Naive thymus-derived CD8-positive, alpha-beta T cell (primary cell): ENCODE data around the gene RNPEPL1. TPM values are rescaled to one million over a fixed set of nuclear protein-coding genes. Genes with fewer than 3 reads are reported as not detected.
A peak's percentile ranks its signal among the peaks of the same experiment; 100 is the strongest.
"Not testable (repeated sequence)": the region's sequence is repeated elsewhere in the genome, so short reads cannot be mapped to it uniquely, and the experiment has no call there.

Experiments used
- ATAC-seq, 2 donors: fragments of 150-1000 bp; cut with Tn5 transposase in 1 of 2; sonication (Bioruptor Pico), chemical (Tn5 transposase) in 1 of 2; 1 replicate in 1 of 2; 2 replicates in 1 of 2; pipeline ENCODE4 v1.10.0; 2021; ENCODE audit warnings: mild to moderate bottlenecking in 2 of 2, moderate library complexity in 2 of 2
- POLR2A ChIA-PET: fragments of 350-600 bp; sonication (Branson Sonifier 250); formaldehyde crosslinking; loops from one replicate; lab custom pipeline; 2021; ENCODE audit warnings: antibody characterized with exemption; lab: Charles Lee
- DNase-seq, 10 donors: peaks; one replicate each; pipeline versions ENCODE4 v3.0.0 to v3.0.0-alpha.2; 2020 to 2022
- H3K27ac Mint-ChIP-seq, 10 donors: one replicate each; pipeline ENCODE4 v1.8.0; 2020 to 2022; ENCODE audit warnings: mild to moderate bottlenecking in 10 of 10, mixed read lengths in 10 of 10, moderate library complexity in 4 of 10, inconsistent platforms in 1 of 10
- H3K27me3 Mint-ChIP-seq, 5 donors: one replicate each; pipeline ENCODE4 v1.8.0; 2021 to 2022; ENCODE audit warnings: mixed read lengths in 5 of 5
- H3K36me3 Mint-ChIP-seq, 3 donors: one replicate each; pipeline ENCODE4 v1.8.0; 2020 to 2022; ENCODE audit warnings: mixed read lengths in 3 of 3, mild to moderate bottlenecking in 2 of 3, inconsistent platforms in 1 of 3
- H3K4me1 Mint-ChIP-seq, 4 donors: one replicate each; pipeline ENCODE4 v1.8.0; 2021 to 2022; ENCODE audit warnings: mixed read lengths in 4 of 4
- H3K4me3 Mint-ChIP-seq, 10 donors: one replicate each; pipeline ENCODE4 v1.8.0; 2020 to 2022; ENCODE audit warnings: mild to moderate bottlenecking in 10 of 10, mixed read lengths in 10 of 10, moderate library complexity in 6 of 10, inconsistent platforms in 1 of 10
- H3K9me3 Mint-ChIP-seq, 9 donors: one replicate each; pipeline ENCODE4 v1.8.0; 2020 to 2022; ENCODE audit warnings: mixed read lengths in 9 of 9, mild to moderate bottlenecking in 3 of 9, inconsistent platforms in 1 of 9, moderate library complexity in 1 of 9
- polyA plus RNA-seq, 3 donors: library from polyadenylated mRNA; unstranded; fragments of 300-500 nt; fragmentation: Illumina TruSeq; gene quantifications; one replicate each; pipeline ENCODE4 v1.2.3, GENCODE V29; 2021
- total RNA-seq, 8 experiments: library from RNA in 2 of 8; stranded (reverse) in 2 of 8; gene quantifications; one replicate each; pipeline ENCODE4 v1.2.3 and lab custom pipeline; 2021 to 2026

Gene RNPEPL1
- total and polyA plus RNA-seq, 5 experiments from 2014 or later, result 17.8 to 123 (median 67.0) TPM

- ATAC-seq (no peak), DNase-seq (peak in 1 of 10 donors; percentile 61)
- Mint-ChIP-seq H3K4me3 (no peak overlapping the region), H3K9me3 (no peaks in the 10 kb centered on the region), H3K27me3 (no peaks in the 10 kb centered on the region), H3K36me3 (peaks cover 0 to 5% (median under 1%) of the 10 kb centered on the region in 3 donors), H3K27ac (peak overlapping the region in 3 of 10 donors; percentile 29 to 74 (median 41)), H3K4me1 (peaks cover 2 to 5% (median 4%) of the 10 kb centered on the region in 4 donors)
- POLR2A ChIA-PET, result interaction anchor here (1.8 kb wide), 1 partner anchor 40 kb away, joined by 5 read pairs; no protein-coding TSS in a partner anchor
These were observed 37.8 kb downstream of the RNPEPL1 start for GRCh38 chr2:240605867-240606743.

DNA sequence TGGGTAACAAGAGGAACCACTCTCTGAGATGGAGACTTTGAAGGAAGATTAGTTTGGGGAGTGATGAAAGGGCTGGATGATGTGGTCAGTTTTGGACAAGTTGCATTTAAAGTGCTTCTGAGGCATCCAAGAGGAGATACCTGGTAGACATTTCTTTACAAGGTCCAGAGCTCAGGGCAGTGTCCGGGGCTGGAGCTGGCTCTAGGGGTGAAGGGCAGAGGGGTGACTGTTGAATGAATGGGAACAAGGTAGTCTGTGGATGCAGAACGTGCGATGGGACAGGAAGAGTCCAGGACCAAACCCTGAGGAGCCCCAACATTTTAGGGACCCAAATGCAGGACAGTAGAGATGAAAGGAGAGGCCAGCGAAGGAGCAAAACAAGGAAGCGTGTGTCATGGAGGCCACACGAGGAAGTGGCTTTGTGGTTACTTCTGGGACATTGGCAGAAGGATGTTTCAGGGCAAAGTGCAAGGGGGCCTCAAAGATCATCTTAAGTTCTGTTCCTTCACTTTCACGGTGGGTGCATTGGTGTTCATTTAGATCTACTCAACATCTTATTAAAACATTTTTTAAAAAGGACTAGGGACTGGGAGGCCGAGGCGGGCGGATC is 43.4 kb downstream of the RNPEPL1 start:
- peaks cover 0 to 12% (median 5%) of the 10 kb centered on the region in 4 donors for H3K4me1 Mint-ChIP-seq
- POLR2A ChIA-PET, result interaction anchor here (0.8 to 1.1 kb wide), 3 partner anchors 10 to 93 kb away, joined by 3 to 10 read pairs (median 3); no protein-coding TSS in a partner anchor
- ATAC-seq (no peak), DNase-seq (no peak)
- peak overlapping the region in 9 of 10 donors; percentile 26 to 88 (median 71) for H3K27ac Mint-ChIP-seq
- peaks cover 0 to 11% (median 10%) of the 10 kb centered on the region in 3 donors for H3K36me3 Mint-ChIP-seq
- peak overlapping the region in 7 of 10 donors; percentile 7 to 64 (median 52) for H3K4me3 Mint-ChIP-seq
- H3K27me3 Mint-ChIP-seq, result no peaks in the 10 kb centered on the region
- H3K9me3 Mint-ChIP-seq, result no peaks in the 10 kb centered on the region

- no peak for DNase-seq
- Mint-ChIP-seq H3K4me3 (no peak overlapping the region), H3K27me3 (no peaks in the 10 kb centered on the region), H3K27ac (no peak overlapping the region), H3K36me3 (peaks cover 6 to 19% (median 11%) of the 10 kb centered on the region in 3 donors), H3K4me1 (peaks cover 0 to 12% (median 6%) of the 10 kb centered on the region in 4 donors), H3K9me3 (peaks cover 0 to 5% (median 0%) of the 10 kb centered on the region in 9 donors)
- POLR2A ChIA-PET, result no interaction called here
- no peak for ATAC-seq
These were observed 45.5 kb downstream of the RNPEPL1 start for GRCh38 chr2:240613781-240614180.

GRCh38 chr2:240614391-240614790 is 46.1 kb downstream of the RNPEPL1 start:
- no peaks in the 10 kb centered on the region for H3K27me3 Mint-ChIP-seq
- ATAC-seq (no peak), DNase-seq (peak in 1 of 10 donors; percentile 52)
- H3K4me3 Mint-ChIP-seq, result no peak overlapping the region
- peaks cover 0 to 5% (median 0%) of the 10 kb centered on the region in 9 donors for H3K9me3 Mint-ChIP-seq
- peaks cover 6 to 23% (median 9%) of the 10 kb centered on the region in 3 donors for H3K36me3 Mint-ChIP-seq
- peaks cover 0 to 14% (median 8%) of the 10 kb centered on the region in 4 donors for H3K4me1 Mint-ChIP-seq
- no peak overlapping the region for H3K27ac Mint-ChIP-seq
- POLR2A ChIA-PET, result no interaction called here

DNA sequence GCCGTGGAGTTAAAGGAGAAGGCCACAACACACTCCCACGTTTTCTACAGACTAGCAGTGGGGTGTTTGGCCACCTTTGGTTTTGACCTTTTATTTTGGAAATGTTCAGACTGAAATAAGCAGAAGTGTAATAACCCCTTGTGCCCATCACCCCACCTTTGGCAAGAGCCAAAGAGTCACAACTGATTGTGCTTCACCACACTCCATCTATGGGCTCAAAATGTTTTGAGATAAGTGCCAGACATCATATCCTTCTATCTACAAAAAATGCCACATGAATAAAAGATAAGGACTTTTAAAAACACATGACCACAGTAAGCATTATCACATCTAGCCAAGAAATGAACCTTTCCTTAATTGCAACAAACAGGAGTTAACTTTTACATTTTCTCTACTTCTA is 47.1 kb downstream of the RNPEPL1 start:
- Mint-ChIP-seq H3K27me3 (no peaks in the 10 kb centered on the region), H3K4me1 (peaks cover 7 to 19% (median 10%) of the 10 kb centered on the region in 4 donors), H3K9me3 (peaks cover 0 to 5% (median 0%) of the 10 kb centered on the region in 9 donors), H3K4me3 (no peak overlapping the region), H3K27ac (no peak overlapping the region), H3K36me3 (peaks cover 6 to 23% (median 9%) of the 10 kb centered on the region in 3 donors)
- no peak for ATAC-seq
- no peak for DNase-seq
- POLR2A ChIA-PET, result interaction anchor here (1.1 kb wide), 1 partner anchor 47 kb away, joined by 3 read pairs; the partner anchor contains the start of gene RNPEPL1

DNA sequence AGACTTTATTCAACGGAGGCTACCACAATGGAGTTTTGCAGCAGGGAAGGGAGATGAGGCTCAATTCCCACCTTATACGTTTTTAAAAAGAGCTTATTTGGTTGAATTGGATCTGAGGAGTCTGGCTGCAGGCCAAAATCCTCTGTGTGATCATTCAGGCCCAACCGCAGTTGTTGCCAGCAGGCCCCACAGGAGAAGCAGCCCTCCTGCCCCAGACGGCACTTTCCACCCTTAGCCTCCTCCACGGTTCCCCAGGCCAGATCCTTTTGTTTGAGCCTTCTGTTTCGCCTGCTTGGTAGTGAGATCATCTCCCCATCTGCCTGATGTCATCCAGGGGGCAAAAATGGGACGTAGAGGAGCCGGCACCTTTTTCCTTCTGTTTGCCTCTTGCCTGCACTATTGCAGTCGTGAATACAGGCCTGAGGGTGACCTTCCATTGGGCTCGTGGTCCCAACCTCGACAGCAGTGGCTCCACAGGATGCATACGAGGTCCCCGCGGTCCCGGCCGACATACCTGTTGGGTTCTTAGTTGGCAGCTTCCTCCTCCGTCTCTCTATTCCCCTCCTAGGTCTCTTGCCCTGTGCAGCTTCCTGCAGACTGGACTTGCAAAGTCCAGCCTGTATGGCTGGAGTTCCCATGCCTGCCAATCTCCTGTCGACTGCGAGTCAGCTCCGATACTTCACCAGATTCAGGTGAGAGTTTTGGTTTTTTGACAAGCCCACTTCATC is 47.7 kb downstream of the RNPEPL1 start:
- ATAC-seq, result no peak
- Mint-ChIP-seq H3K36me3 (peaks cover 6 to 23% (median 9%) of the 10 kb centered on the region in 3 donors), H3K9me3 (peaks cover 0 to 5% (median 0%) of the 10 kb centered on the region in 9 donors), H3K4me1 (peaks cover 7 to 23% (median 12%) of the 10 kb centered on the region in 4 donors), H3K27ac (peak overlapping the region in 4 of 10 donors; percentile 9 to 82 (median 76)), H3K27me3 (no peaks in the 10 kb centered on the region), H3K4me3 (no peak overlapping the region)
- POLR2A ChIA-PET, result interaction anchor here (1.1 kb wide), 1 partner anchor 48 kb away, joined by 3 read pairs; the partner anchor contains the start of gene RNPEPL1
- peak in 1 of 10 donors; percentile 40 for DNase-seq

DNA sequence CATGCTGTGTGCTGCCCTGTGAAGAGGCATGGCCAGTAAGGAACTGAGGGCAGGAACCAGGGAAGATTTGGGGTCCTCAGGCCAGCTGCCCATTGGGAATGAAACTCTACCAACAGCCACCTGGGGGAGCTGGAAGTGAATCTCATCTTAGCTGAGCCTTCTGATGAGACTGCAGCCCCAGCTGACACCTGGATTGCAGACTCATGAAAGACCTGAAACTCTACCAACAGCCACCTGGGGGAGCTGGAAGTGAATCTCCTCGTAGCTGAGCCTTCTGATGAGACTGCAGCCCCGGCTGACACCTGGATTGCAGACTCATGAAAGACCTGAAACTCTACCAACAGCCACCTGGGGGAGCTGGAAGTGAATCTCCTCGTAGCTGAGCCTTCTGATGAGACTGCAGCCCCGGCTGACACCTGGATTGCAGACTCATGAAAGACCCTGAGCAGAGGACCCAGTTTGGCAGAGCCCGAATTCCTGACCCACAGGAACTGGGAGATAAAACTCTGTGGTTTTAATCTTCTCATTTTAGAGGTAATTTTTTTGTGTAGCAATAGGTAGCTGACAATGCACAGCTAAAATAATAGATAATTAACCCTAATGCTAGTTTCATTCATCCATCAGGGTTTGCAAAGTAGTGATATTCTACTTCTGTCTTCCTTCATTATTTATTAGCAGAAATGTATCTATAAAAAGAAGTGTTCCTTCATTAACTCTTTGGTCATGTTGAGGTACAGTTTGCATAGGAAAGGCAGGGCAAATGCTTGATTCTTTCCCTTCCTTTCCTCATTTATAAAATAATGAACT is 48.8 kb downstream of the RNPEPL1 start:
- POLR2A ChIA-PET, result interaction anchor here (1.0 kb wide), 1 partner anchor 51 kb away, joined by 3 read pairs; no protein-coding TSS in a partner anchor
- not testable (repeated sequence) for ATAC-seq, H3K27ac Mint-ChIP-seq, H3K4me3 Mint-ChIP-seq, H3K9me3 Mint-ChIP-seq, H3K27me3 Mint-ChIP-seq
- peaks cover 3 to 16% (median 6%) of the 10 kb centered on the region in 3 donors for H3K36me3 Mint-ChIP-seq
- DNase-seq, result peak in 1 of 10 donors; percentile 50
- H3K4me1 Mint-ChIP-seq, result peaks cover 8 to 24% (median 20%) of the 10 kb centered on the region in 4 donors

DNA sequence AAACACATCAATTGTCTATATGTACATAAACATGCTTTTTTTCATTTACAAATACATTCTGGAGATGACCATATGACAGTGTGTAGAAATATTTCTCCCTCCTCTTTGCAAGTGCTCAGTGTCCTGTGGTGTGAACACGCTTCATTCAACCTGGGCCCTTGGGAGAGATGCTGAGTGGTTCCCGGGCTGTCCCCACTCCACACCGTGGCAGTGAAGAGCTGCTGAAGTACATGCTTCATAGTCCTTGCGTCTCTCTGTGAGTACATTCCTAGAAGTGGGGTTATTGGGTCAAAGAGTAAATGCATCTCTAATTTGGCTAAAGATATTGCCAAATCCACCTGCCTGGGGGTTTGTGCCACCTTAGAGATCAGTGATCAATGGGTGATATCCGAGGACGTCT is 50.5 kb downstream of the RNPEPL1 start:
- Mint-ChIP-seq H3K27ac (peak overlapping the region in 8 of 10 donors; percentile 9 to 97 (median 40)), H3K36me3 (peaks cover 3 to 16% (median 6%) of the 10 kb centered on the region in 3 donors), H3K4me3 (no peak overlapping the region), H3K4me1 (peaks cover 15 to 39% (median 35%) of the 10 kb centered on the region in 4 donors), H3K9me3 (peaks cover 0 to 5% (median 0%) of the 10 kb centered on the region in 9 donors), H3K27me3 (no peaks in the 10 kb centered on the region)
- POLR2A ChIA-PET, result no interaction called here
- ATAC-seq (no peak), DNase-seq (peak in 1 of 10 donors; percentile 28)

GRCh38 chr2:240619506-240620148 is 51.3 kb downstream of the RNPEPL1 start:
- DNase-seq (peak in 1 of 10 donors; percentile 50), ATAC-seq (no peak)
- no peaks in the 10 kb centered on the region for H3K27me3 Mint-ChIP-seq
- POLR2A ChIA-PET, result interaction anchor here (5.9 kb wide), 1 partner anchor 54 kb away, joined by 62 read pairs; no protein-coding TSS in a partner anchor
- peaks cover 3 to 16% (median 6%) of the 10 kb centered on the region in 3 donors for H3K36me3 Mint-ChIP-seq
- H3K4me1 Mint-ChIP-seq, result peaks cover 18 to 46% (median 43%) of the 10 kb centered on the region in 4 donors
- peak overlapping the region in 9 of 10 donors; percentile 47 to 97 (median 76) for H3K27ac Mint-ChIP-seq
- H3K4me3 Mint-ChIP-seq, result peak overlapping the region in 4 of 10 donors; percentile 26 to 78 (median 34)
- H3K9me3 Mint-ChIP-seq, result peaks cover 0 to 5% (median 0%) of the 10 kb centered on the region in 9 donors

DNA sequence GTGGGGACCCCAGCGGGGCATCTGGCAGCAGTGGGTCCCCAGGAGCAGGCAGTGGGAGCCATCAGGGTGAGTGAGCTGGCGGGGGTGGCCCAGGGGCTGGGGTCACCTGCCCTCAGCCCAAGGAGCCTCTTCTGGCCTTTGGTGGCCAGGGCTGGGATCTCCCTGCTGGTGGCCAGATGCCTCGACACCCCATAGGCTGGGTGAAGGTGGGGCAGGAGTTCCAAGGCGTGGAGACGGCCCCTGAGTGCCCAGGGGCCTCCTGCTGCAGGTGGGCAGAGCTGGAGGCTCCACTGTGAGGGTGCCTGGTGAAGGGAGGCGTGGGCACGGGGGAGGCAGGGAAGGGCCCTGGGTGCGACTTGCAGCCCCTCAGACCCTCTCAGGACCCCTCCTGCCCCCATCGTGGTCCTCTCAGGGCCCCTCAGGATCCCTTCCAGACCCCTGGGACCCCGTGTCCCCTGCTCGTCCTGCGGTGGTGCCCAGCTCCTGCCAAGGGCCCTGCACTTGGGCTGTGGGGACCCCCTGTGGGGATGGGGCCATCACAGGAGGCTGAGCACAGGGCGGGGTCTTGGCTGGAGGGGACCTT is 52.0 kb downstream of the RNPEPL1 start:
- Mint-ChIP-seq H3K36me3 (peaks cover 3 to 16% (median 6%) of the 10 kb centered on the region in 3 donors), H3K27me3 (no peaks in the 10 kb centered on the region), H3K9me3 (peaks cover 0 to 5% (median 0%) of the 10 kb centered on the region in 9 donors), H3K4me3 (peak overlapping the region in 2 of 10 donors; percentile 78 to 80), H3K27ac (peak overlapping the region in 3 of 10 donors; percentile 58 to 97 (median 87)), H3K4me1 (peaks cover 22 to 53% (median 49%) of the 10 kb centered on the region in 4 donors)
- POLR2A ChIA-PET, result interaction anchor here (2.7 to 5.9 kb wide), 3 partner anchors 34 to 59 kb away, joined by 13 to 62 read pairs (median 62); partner anchors contain the start of genes CAPN10 and DUSP28
- DNase-seq (peak in 1 of 10 donors; percentile 60), ATAC-seq (no peak)
